Measurements from ENCODE around the gene SRSF2. TPM values are rescaled to one million over a fixed set of nuclear protein-coding genes. Genes with fewer than 3 reads are reported as not detected.

Gene SRSF2
- total RNA-seq, 4 donors from 2014 or later: 106 to 194 (median 148) TPM

GRCh38 chr17:76704805-76705204, 32.3 kb downstream of the SRSF2 start:
- no peak for TF ChIP-seq POLR2A (IDR thresholded peaks at IDR 0.05)
- TF ChIP-seq, protein P1, sequence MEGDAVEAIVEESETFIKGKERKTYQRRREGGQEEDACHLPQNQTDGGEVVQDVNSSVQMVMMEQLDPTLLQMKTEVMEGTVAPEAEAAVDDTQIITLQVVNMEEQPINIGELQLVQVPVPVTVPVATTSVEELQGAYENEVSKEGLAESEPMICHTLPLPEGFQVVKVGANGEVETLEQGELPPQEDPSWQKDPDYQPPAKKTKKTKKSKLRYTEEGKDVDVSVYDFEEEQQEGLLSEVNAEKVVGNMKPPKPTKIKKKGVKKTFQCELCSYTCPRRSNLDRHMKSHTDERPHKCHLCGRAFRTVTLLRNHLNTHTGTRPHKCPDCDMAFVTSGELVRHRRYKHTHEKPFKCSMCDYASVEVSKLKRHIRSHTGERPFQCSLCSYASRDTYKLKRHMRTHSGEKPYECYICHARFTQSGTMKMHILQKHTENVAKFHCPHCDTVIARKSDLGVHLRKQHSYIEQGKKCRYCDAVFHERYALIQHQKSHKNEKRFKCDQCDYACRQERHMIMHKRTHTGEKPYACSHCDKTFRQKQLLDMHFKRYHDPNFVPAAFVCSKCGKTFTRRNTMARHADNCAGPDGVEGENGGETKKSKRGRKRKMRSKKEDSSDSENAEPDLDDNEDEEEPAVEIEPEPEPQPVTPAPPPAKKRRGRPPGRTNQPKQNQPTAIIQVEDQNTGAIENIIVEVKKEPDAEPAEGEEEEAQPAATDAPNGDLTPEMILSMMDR (IDR thresholded peaks at IDR 0.05): no peak
- no peak for TF ChIP-seq EP300 (IDR thresholded peaks at IDR 0.05)
- TF ChIP-seq POLR2AphosphoS5 (IDR thresholded peaks at IDR 0.05): no peak
- no peak for ATAC-seq
- peaks cover 3 to 97% (median 48%) of the 10 kb centered on the region in 3 donors for H3K4me1 ChIP-seq
- no peaks in the 10 kb centered on the region for H3K9me3 ChIP-seq
- no peaks in the 10 kb centered on the region for H3K36me3 ChIP-seq
- no peak overlapping the region for H3K4me3 ChIP-seq
- 42 to 60% methylated on average over 1 to 4 of the region's 4 CpGs for WGBS, 2 donors (ENCODE audit: low coverage in 1 of 2)
- peak overlapping the region in 3 of 4 donors; percentile 61 to 97 (median 95) for H3K27ac ChIP-seq
- no peaks in the 10 kb centered on the region for H3K27me3 ChIP-seq

- Histone ChIP-seq H3K9me3 (no peaks in the 10 kb centered on the region), H3K4me1 (peaks cover 7 to 97% (median 57%) of the 10 kb centered on the region in 3 donors)
- 40 to 87% methylated on average over 1 to 7 of the region's 10 CpGs for WGBS, 2 donors (ENCODE audit: low coverage in 1 of 2)
Observed at GRCh38 chr17:76702941-76703637, 34.0 kb downstream of the SRSF2 start.

GRCh38 chr17:76702076-76702475, 35.1 kb downstream of the SRSF2 start:
- ATAC-seq: no peak
- WGBS, 2 donors (ENCODE audit: low coverage in 1 of 2): 36 to 40% methylated on average over 2 of the region's 2 CpGs
- Histone ChIP-seq H3K4me1 (peaks cover 7 to 97% (median 58%) of the 10 kb centered on the region in 3 donors), H3K27ac (peak overlapping the region; percentile 80 to 96 (median 92)), H3K36me3 (no peaks in the 10 kb centered on the region), H3K4me3 (no peak overlapping the region), H3K27me3 (no peaks in the 10 kb centered on the region), H3K9me3 (no peaks in the 10 kb centered on the region)
- TF ChIP-seq, protein P1 (IDR thresholded peaks at IDR 0.05): no peak
- TF ChIP-seq POLR2A (IDR thresholded peaks at IDR 0.05) (no peak), POLR2AphosphoS5 (IDR thresholded peaks at IDR 0.05) (no peak), EP300 (IDR thresholded peaks at IDR 0.05) (no peak)

More at GRCh38 chr17:76702941-76703637, 34.0 kb downstream of the SRSF2 start:
- TF ChIP-seq EP300 (IDR thresholded peaks at IDR 0.05): no peak
- no peak for TF ChIP-seq POLR2A (IDR thresholded peaks at IDR 0.05)
- TF ChIP-seq, protein P1 (IDR thresholded peaks at IDR 0.05): no peak
- TF ChIP-seq POLR2AphosphoS5 (IDR thresholded peaks at IDR 0.05): no peak
- H3K27me3 ChIP-seq: no peaks in the 10 kb centered on the region
- no peak overlapping the region for H3K4me3 ChIP-seq
- no peak for ATAC-seq
- H3K36me3 ChIP-seq: no peaks in the 10 kb centered on the region
- peak overlapping the region in 3 of 4 donors; percentile 51 to 93 (median 91) for H3K27ac ChIP-seq

DNA sequence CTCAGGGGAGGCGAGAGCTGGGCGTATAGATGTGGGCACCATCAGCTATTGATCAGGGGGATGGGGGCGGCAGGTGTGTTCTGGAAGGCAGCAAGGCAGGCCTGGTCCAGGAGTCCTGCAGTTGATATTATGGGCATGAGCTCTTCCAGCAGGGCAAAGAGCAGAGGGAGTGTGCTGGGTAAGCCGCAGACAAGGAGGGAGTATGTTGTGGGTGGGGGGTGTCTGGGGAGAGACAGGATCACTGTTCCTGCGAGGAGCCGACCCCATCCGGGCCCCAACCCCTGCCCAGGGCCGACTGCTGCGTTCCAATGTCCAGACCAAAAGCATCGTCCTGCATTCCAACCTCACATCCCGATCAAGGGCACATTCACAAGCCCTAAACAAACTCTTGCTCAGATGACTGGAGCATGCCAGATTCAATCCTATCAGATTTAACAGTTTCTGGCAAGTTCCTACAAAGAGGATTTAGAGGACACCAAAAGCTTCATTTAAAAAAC, 35.6 kb downstream of the SRSF2 start:
- TF ChIP-seq, protein P1 (IDR thresholded peaks at IDR 0.05): no peak
- no peak for TF ChIP-seq POLR2AphosphoS5 (IDR thresholded peaks at IDR 0.05)
- no peak for TF ChIP-seq POLR2A (IDR thresholded peaks at IDR 0.05)
- no peak for TF ChIP-seq EP300 (IDR thresholded peaks at IDR 0.05)
- ATAC-seq: no peak
- Histone ChIP-seq H3K4me1 (peaks cover 7 to 97% (median 64%) of the 10 kb centered on the region in 3 donors), H3K4me3 (peak overlapping the region in 1 of 2 donors; percentile 40), H3K9me3 (no peaks in the 10 kb centered on the region), H3K36me3 (no peaks in the 10 kb centered on the region), H3K27ac (peak overlapping the region; percentile 80 to 96 (median 92)), H3K27me3 (no peaks in the 10 kb centered on the region)
- 27 to 40% methylated on average over 2 to 3 of the region's 11 CpGs for whole genome bisulfite sequencing, 2 donors (ENCODE audit: low coverage in 1 of 2)
